Measurements from ENCODE around the gene CNOT3.

GRCh38 chr19:54168174-54168917 lies 30.8 kb downstream of the CNOT3 start:
- TF ChIP-seq CTCF (IDR thresholded peaks at IDR 0.05): peak; percentile 89
- TF ChIP-seq EZH2 (IDR thresholded peaks at IDR 0.05; ENCODE audit: borderline replicate concordance, insufficient read depth, low read depth, low read length, poor library complexity, severe bottlenecking): no peak
